Tibial artery (tissue), 4 donors: Measurements from ENCODE around the gene OARD1.
A peak's percentile ranks its signal among the peaks of the same experiment; 100 is the strongest.

Source experiments
- DNase-seq, 2 donors: peaks; one replicate each; pipeline ENCODE4 v3.0.0-alpha.2; 2019
- H3K27ac ChIP-seq, 2 donors: fragments of 200-600 bp; sonication (generic) in 1 of 2; 1 replicate in 1 of 2; 2 replicates in 1 of 2; pipeline ENCODE4 v1.5.1; 2018 to 2019; ENCODE audit warnings: mild to moderate bottlenecking in 1 of 2
- H3K27me3 ChIP-seq, 2 donors: fragments of 200-600 bp; sonication (generic) in 1 of 2; one replicate each; pipeline versions ENCODE4 v1.5.1 to v1.6.0; 2016 to 2019
- H3K36me3 ChIP-seq, 3 donors: fragments of 200-600 bp; sonication (generic) in 2 of 3; one replicate each; pipeline ENCODE4 v1.5.1; 2016 to 2019; ENCODE audit warnings: mild to moderate bottlenecking in 2 of 3
- H3K4me1 ChIP-seq, 4 donors: fragments of 200-600 bp; sonication (generic) in 2 of 4; 1 replicate in 3 of 4; 2 replicates in 1 of 4; pipeline ENCODE4 v1.5.1; 2016 to 2019
- H3K4me3 ChIP-seq, 2 donors: fragments of 200-600 bp; sonication (generic) in 1 of 2; 1 replicate in 1 of 2; 2 replicates in 1 of 2; pipeline ENCODE4 v1.5.1; 2018 to 2019; ENCODE audit warnings: mild to moderate bottlenecking in 2 of 2
- H3K9me3 ChIP-seq, 3 donors: fragments of 200-600 bp; sonication (generic) in 1 of 3; one replicate each; pipeline ENCODE4 v1.5.1; 2016 to 2019
- CTCF ChIP-seq, 2 experiments: fragments of 200-600 bp in 1 of 2; fragments of 450-650 bp in 1 of 2; IDR thresholded peaks; one replicate each; pipeline ENCODE4 v1.5.1; 2017 to 2019; ENCODE audit warnings: antibody characterized with exemption in 2 of 2, mild to moderate bottlenecking in 1 of 2, moderate library complexity in 1 of 2
- intact Hi-C: fragments of 100-400 bp; cut with DNase I; formaldehyde crosslinking; loops from one replicate; pipeline ENCODE4 v1.15.0; 2023; ENCODE audit warnings: low total_unique reads

The OARD1 gene

GRCh38 chr6:41042226-41043055, 29.7 kb downstream of the OARD1 start, which contains the start of gene TSPO2:
TSS of gene TSPO2 (plus strand) at chr6:41042467. CDS start at chr6:41042986, 519 bp downstream.
- Histone ChIP-seq H3K27me3 (no peaks in the 10 kb centered on the region), H3K4me3 (no peak within 1 kb of the TSS), H3K27ac (no peak within 1 kb of the TSS), H3K36me3 (no peaks in the 10 kb centered on the region), H3K4me1 (no peaks in the 10 kb centered on the region), H3K9me3 (no peaks in the 10 kb centered on the region)
- no peak for DNase-seq
- intact Hi-C loops = loop anchor here (10.0 kb wide), 1 partner anchor 1058 kb away; no protein-coding TSS in a partner anchor
- no peak for TF ChIP-seq CTCF (IDR thresholded peaks at IDR 0.05)

GRCh38 chr6:41040940-41041536, 31.1 kb downstream of the OARD1 start:
- Histone ChIP-seq H3K36me3 (no peaks in the 10 kb centered on the region), H3K4me3 (no peak overlapping the region), H3K4me1 (no peaks in the 10 kb centered on the region), H3K27me3 (no peaks in the 10 kb centered on the region), H3K27ac (no peak overlapping the region), H3K9me3 (no peaks in the 10 kb centered on the region)
- no peak for TF ChIP-seq CTCF (IDR thresholded peaks at IDR 0.05)
- no peak for DNase-seq
- intact Hi-C loops = loop anchor here (10.0 kb wide), 1 partner anchor 1056 kb away; no protein-coding TSS in a partner anchor

GRCh38 chr6:41040101-41040939, 31.8 kb downstream of the OARD1 start:
- no peak for DNase-seq
- Histone ChIP-seq H3K9me3 (no peaks in the 10 kb centered on the region), H3K4me3 (no peak overlapping the region), H3K36me3 (no peaks in the 10 kb centered on the region), H3K27ac (no peak overlapping the region), H3K4me1 (no peaks in the 10 kb centered on the region), H3K27me3 (no peaks in the 10 kb centered on the region)
- intact Hi-C loops = loop anchor here (10.0 kb wide), 1 partner anchor 1056 kb away; no protein-coding TSS in a partner anchor
- no peak for TF ChIP-seq CTCF (IDR thresholded peaks at IDR 0.05)

- no peaks in the 10 kb centered on the region for H3K27me3 ChIP-seq
- H3K4me3 ChIP-seq = no peak within 1 kb of the TSS
- no peaks in the 10 kb centered on the region for H3K36me3 ChIP-seq
- no peak for DNase-seq
- TF ChIP-seq CTCF (IDR thresholded peaks at IDR 0.05) = peak in 1 of 2 experiments; percentile 28
- H3K27ac ChIP-seq = no peak within 1 kb of the TSS
- no peaks in the 10 kb centered on the region for H3K4me1 ChIP-seq
- no peaks in the 10 kb centered on the region for H3K9me3 ChIP-seq
- intact Hi-C loops = no loop called here
These were observed 32.8 kb downstream of the OARD1 start, which contains the start of gene UNC5CL for GRCh38 chr6:41039060-41039998. TSS of gene UNC5CL (minus strand) at chr6:41039221. CDS start at chr6:41035074, 4,147 bp downstream.
